K562 (cell line): ENCODE data around the gene FBP2. TPM values are rescaled to one million over a fixed set of nuclear protein-coding genes. Genes with fewer than 3 reads are reported as not detected.
A peak's percentile ranks its signal among the peaks of the same experiment; 100 is the strongest.

Experiments used
- ARHGAP35 ChIP-seq: fragments of 450-650 bp; IDR thresholded peaks from 2 replicates; pipeline ENCODE4 v1.6.1; 2018; ENCODE audit not compliant: partially characterized antibody
- CTBP1 ChIP-seq: fragments of 450-650 bp; IDR thresholded peaks from 2 replicates; pipeline ENCODE4 v1.6.1; 2016; ENCODE audit warnings: borderline replicate concordance
- DACH1 ChIP-seq: fragments of 450-650 bp; IDR thresholded peaks from 2 replicates; pipeline ENCODE4 v1.6.1; 2018; ENCODE audit not compliant: partially characterized antibody
- DIDO1 ChIP-seq: fragments of 450-650 bp; IDR thresholded peaks from 2 replicates; pipeline ENCODE4 v1.6.1; 2016; ENCODE audit warnings: low read depth, missing biosample characterization, missing genetic modification characterization
- ILF3 ChIP-seq: fragments of 450-650 bp; IDR thresholded peaks from 2 replicates; pipeline ENCODE4 v1.6.1; 2018; ENCODE audit warnings: antibody characterized with exemption, mild to moderate bottlenecking, moderate library complexity, borderline replicate concordance
- JUNB ChIP-seq: fragments of 450-650 bp; formaldehyde crosslinking; conservative IDR thresholded peaks from 2 replicates; pipeline ENCODE4 v1.4.0; 2020; ENCODE audit warnings: mild to moderate bottlenecking
- KLF10 ChIP-seq: fragments of 250-450 bp; sonication (Bioruptor Pico); IDR thresholded peaks from 2 replicates; pipeline ENCODE4 v1.6.1; 2021; ENCODE audit warnings: matching md5 sums
- MAFG ChIP-seq: fragments of 450-650 bp; conservative IDR thresholded peaks from 2 replicates; pipeline ENCODE4 v1.6.1; 2016; ENCODE audit warnings: missing genetic modification characterization, missing compliant biosample characterization
- NEUROD1 ChIP-seq: fragments of 150-350 bp; IDR thresholded peaks from 2 replicates; pipeline ENCODE4 v1.6.1; 2014; ENCODE audit warnings: borderline replicate concordance, low read length, low read depth; ENCODE audit not compliant: partially characterized antibody
- POLR3A ChIP-seq: IDR thresholded peaks from 2 replicates; pipeline ENCODE4 v1.6.1; 2011; ENCODE audit warnings: borderline replicate concordance, mild to moderate bottlenecking, moderate library complexity; ENCODE audit not compliant: insufficient read length, insufficient read depth; ENCODE audit errors: extremely low read depth
- REST ChIP-seq, 2 experiments: fragments of 450-650 bp; formaldehyde crosslinking in 1 of 2; IDR thresholded peaks; 2 replicates each; pipeline versions ENCODE4 v1.4.0 to v1.6.1; 2014 to 2020; ENCODE audit warnings: mild to moderate bottlenecking in 2 of 2, borderline replicate concordance in 1 of 2, low read depth in 1 of 2
- SLC30A9 ChIP-seq: fragments of 250-450 bp; sonication (Bioruptor Pico); IDR thresholded peaks from 2 replicates; pipeline ENCODE4 v1.8.0; 2022; ENCODE audit warnings: mild to moderate bottlenecking, moderate library complexity
- SMARCC2 ChIP-seq: fragments of 450-650 bp; IDR thresholded peaks from 2 replicates; pipeline ENCODE4 v1.6.1; 2017; ENCODE audit warnings: antibody characterized with exemption, moderate library complexity, mild to moderate bottlenecking, low read depth
- TCF7L2 ChIP-seq: fragments of 150-350 bp; IDR thresholded peaks from 2 replicates; pipeline ENCODE4 v1.6.1; 2016; ENCODE audit warnings: low read depth, mild to moderate bottlenecking, low read length, moderate library complexity
- THRA ChIP-seq: fragments of 450-650 bp; IDR thresholded peaks from 2 replicates; pipeline ENCODE4 v1.6.1; 2017; ENCODE audit warnings: mild to moderate bottlenecking, moderate library complexity
- U2AF1 ChIP-seq: fragments of 200-400 bp; formaldehyde crosslinking; optimal IDR thresholded peaks from 2 replicates; pipeline ENCODE3; 2017; ENCODE audit warnings: mild to moderate bottlenecking, low read depth, low read length, moderate library complexity
- ZNF217 ChIP-seq: sonication (generic); formaldehyde crosslinking; IDR thresholded peaks from 2 replicates; pipeline ENCODE4 v1.8.0; 2022; ENCODE audit warnings: mild to moderate bottlenecking, missing genetic modification reagents
- ZNF232 ChIP-seq: sonication (generic); formaldehyde crosslinking; IDR thresholded peaks from 2 replicates; pipeline ENCODE4 v1.8.0; 2022; ENCODE audit warnings: mild to moderate bottlenecking, missing genetic modification reagents
- polyA plus RNA-seq, 8 experiments: library from polyadenylated mRNA; depleted of rRNA in 4 of 8; stranded (reverse) in 5 of 8; unstranded in 3 of 8; fragments of >200 nt; fragmentation: Nextera tagmentation in 2 of 8; fragmentation: Illumina TruSeq in 1 of 8; extraction: Ambion mirVana in 2 of 8; extraction: Trizol in 1 of 8; gene quantifications; 2 replicates each; pipeline versions ENCODE4 v1.2.1 to v1.2.3, GENCODE V29; 2011 to 2014; ENCODE audit warnings: inconsistent platforms in 1 of 8, missing spikeins in 1 of 8
- total RNA-seq, 7 experiments: library from RNA; depleted of rRNA in 6 of 7; stranded (reverse); fragments of >200 nt in 6 of 7; fragmentation: Illumina TruSeq in 2 of 7; extraction: Trizol in 2 of 7; gene quantifications; 2 replicates each; pipeline versions ENCODE4 v1.2.1 to v1.2.3, GENCODE V29; 2011 to 2021; ENCODE audit warnings: low replicate concordance in 1 of 7

The FBP2 gene
- total and polyA plus RNA-seq, 9 of the 15 experiments (the other 6 are each of a cell fraction or from before 2014, with no cell fraction given), result 0.06 TPM; not detected in 7

- TF ChIP-seq NEUROD1 (no peak), DACH1 (no peak), CTBP1 (peak; percentile 65; the same call in 1 of the 2 replicates), ZNF232 (CRISPR knock-in tag) (no peak), SLC30A9 (CRISPR knock-in tag) (no peak), ZNF217 (CRISPR knock-in tag) (no peak), SMARCC2 (no peak), U2AF1 (no peak), ARHGAP35 (no peak), MAFG (tag) (no peak), JUNB (no peak), POLR3A (no peak), ILF3 (no peak), TCF7L2 (no peak), KLF10 (CRISPR knock-in tag) (no peak), REST (IDR thresholded peaks at IDR 0.05; ENCODE audit: borderline replicate concordance) (peak; percentile 58; the same call in 1 of the 2 replicates), REST (CRISPR knock-in tag; IDR thresholded peaks at IDR 0.05; ENCODE audit: low read depth) (no peak), THRA (no peak), DIDO1 (no peak)
Measured at GRCh38 chr9:94554439-94555331, 38.9 kb downstream of the FBP2 start, which contains the start of gene PCAT7 (continued).
